Measurements from ENCODE around the gene CBARP. TPM values are rescaled to one million over a fixed set of nuclear protein-coding genes. Genes with fewer than 3 reads are reported as not detected.

CBARP gene
- total and polyA plus RNA-seq, 9 of the 15 experiments (the other 6 are each of a cell fraction or from before 2014, with no cell fraction given): 0.03 to 8.9 (median 1.2) TPM; not detected in 1

- TF ChIP-seq CEBPZ (IDR thresholded peaks at IDR 0.05; ENCODE audit: borderline replicate concordance, low read depth, low read length) (no peak), SRSF9 (IDR thresholded peaks at IDR 0.05; ENCODE audit: borderline replicate concordance, low read depth, low read length) (no peak), TAL1 (IDR thresholded peaks at IDR 0.05) (no peak), KDM5B (IDR thresholded peaks at IDR 0.05; ENCODE audit: insufficient replicate concordance, low read depth, low read length) (peak; percentile 63), MYC (IDR thresholded peaks at IDR 0.05; ENCODE audit: low read depth, low read length) (peak; percentile 59; the same call in 1 of the 2 replicates), MYC (CRISPR knock-in tag; IDR thresholded peaks at IDR 0.05; ENCODE audit: borderline replicate concordance, low read depth) (0 out of 2 replicates have a peak, but pooled peaks have one; percentile 38), HMG20A (CRISPR knock-in tag; conservative IDR thresholded peaks at IDR 0.05) (no peak), HDGF (IDR thresholded peaks at IDR 0.05) (no peak), YY1 (IDR thresholded peaks at IDR 0.05; ENCODE audit: borderline replicate concordance in 1 of 3, control insufficient read depth in 1 of 3, extremely low read depth in 1 of 3, insufficient read depth in 3 of 3, insufficient read length in 1 of 3, insufficient replicate concordance in 2 of 3, low read depth in 1 of 3, low read length in 2 of 3) (no peak), SIN3A (IDR thresholded peaks at IDR 0.05; ENCODE audit: borderline replicate concordance in 2 of 2, control insufficient read depth in 1 of 2, low read depth in 2 of 2, low read length in 2 of 2) (peak; percentile 5 to 93; a peak in 1 of 4 replicates), CBFA2T2 (conservative IDR thresholded peaks at IDR 0.05) (no peak), PHF8 (IDR thresholded peaks at IDR 0.05; ENCODE audit: borderline replicate concordance, low read length) (peak; percentile 25; the same call in 1 of the 2 replicates), ZKSCAN8 (CRISPR knock-in tag; IDR thresholded peaks at IDR 0.05) (no peak), BCL6 (CRISPR knock-in tag; IDR thresholded peaks at IDR 0.05) (no peak), HMBOX1 (IDR thresholded peaks at IDR 0.05) (no peak), ZNF780A (CRISPR knock-in tag; IDR thresholded peaks at IDR 0.05) (no peak), VEZF1 (CRISPR knock-in tag; IDR thresholded peaks at IDR 0.05) (0 out of 2 replicates have a peak, but pooled peaks have one; percentile 6), BRD9 (IDR thresholded peaks at IDR 0.05; ENCODE audit: low read depth, partially characterized antibody) (no peak), ZNF263 (CRISPR knock-in tag; IDR thresholded peaks at IDR 0.05; ENCODE audit: borderline replicate concordance) (peak; percentile 13; the same call in 1 of the 2 replicates), MAFK (IDR thresholded peaks at IDR 0.05; ENCODE audit: low read length) (no peak), IRF2 (CRISPR knock-in tag; IDR thresholded peaks at IDR 0.05) (no peak)
Measured at GRCh38 chr19:1251330-1252220, 13.8 kb upstream of the CBARP start (continued).

Data from K562 (cell line).